K562 (cell line): ENCODE results near the gene MMP10. TPM values are rescaled to one million over a fixed set of nuclear protein-coding genes. Genes with fewer than 3 reads are reported as not detected.

Experiments used
- ATAC-seq: fragments of 200-7000 bp; cut with Tn5 transposase; 3 replicates; pipeline ENCODE4 v1.9.1; 2020; ENCODE audit warnings: moderate library complexity
- BruUV-seq: library from RNA; stranded (reverse); fragments of 400-500 nt; replicated peaks from 2 replicates; lab custom pipeline; 2021; lab: Mats Ljungman, UMichigan
- CTCF ChIA-PET: fragments of 300-600 bp; formaldehyde crosslinking; extraction: SDS; loops from one replicate; lab custom pipeline; 2021; ENCODE audit warnings: low intra/inter-chr PET ratio; lab: Yijun Ruan, JAX
- POLR2A ChIA-PET: fragments of 300-600, 350-650 bp; sonication (Branson Sonifier 250); formaldehyde crosslinking; extraction: SDS; loops from one replicate; lab custom pipeline; 2021; ENCODE audit warnings: antibody characterized with exemption, inconsistent platforms; lab: Yijun Ruan, JAX
- DNase-seq, 4 experiments: peaks; one replicate each; pipeline versions ENCODE4 v3.0.0 to v3.0.0-alpha.2; 2011 to 2018; ENCODE audit warnings: low spot score in 3 of 4, mixed read lengths in 3 of 4; ENCODE audit errors: extremely low read depth in 1 of 4
- FAIRE-seq: peaks from 2 replicates; lab custom pipeline; 2011; peaks lifted over from hg19 to GRCh38; lab: Jason Lieb, UNC
- H2AFZ ChIP-seq: 2 replicates; pipeline ENCODE4 v1.6.0; 2011; ENCODE audit warnings: low read depth, low read length, control low read depth, inconsistent platforms
- H3K27ac ChIP-seq: fragments of 200-600 bp; 3 replicates; pipeline ENCODE4 v1.8.0; 2011; ENCODE audit warnings: low read depth, mild to moderate bottlenecking, control low read depth, inconsistent platforms, low read length, moderate library complexity, mixed read lengths; ENCODE audit errors: extremely low read depth
- H3K27me3 ChIP-seq, 2 experiments: fragments of 300-600 bp in 1 of 2; 2 replicates in 1 of 2; 3 replicates in 1 of 2; pipeline versions ENCODE4 v1.6.0 to v1.8.0; 2011; ENCODE audit warnings: inconsistent platforms in 2 of 2, low read length in 2 of 2, mild to moderate bottlenecking in 1 of 2, mixed read lengths in 1 of 2, moderate library complexity in 1 of 2; ENCODE audit not compliant: control insufficient read depth in 2 of 2, insufficient read depth in 2 of 2
- H3K36me3 ChIP-seq: fragments of 300-600 bp; 3 replicates; pipeline ENCODE4 v1.8.0; 2011; ENCODE audit warnings: mild to moderate bottlenecking, low read length, inconsistent platforms; ENCODE audit not compliant: control insufficient read depth, insufficient read depth
- H3K4me1 ChIP-seq, 2 experiments: fragments of 200-600 bp in 1 of 2; replicated peaks in 1 of 2; 2 replicates in 1 of 2; 3 replicates in 1 of 2; pipeline versions ENCODE4 v1.5.1 to v1.8.0; 2011; ENCODE audit warnings: inconsistent platforms in 2 of 2, low read length in 2 of 2, mild to moderate bottlenecking in 1 of 2, mixed read lengths in 1 of 2, moderate library complexity in 1 of 2; ENCODE audit not compliant: control insufficient read depth in 2 of 2, insufficient read depth in 2 of 2
- H3K4me2 ChIP-seq: 2 replicates; pipeline ENCODE4 v1.6.1; 2011; ENCODE audit warnings: low read length, control low read depth, inconsistent platforms, mixed read lengths; ENCODE audit not compliant: insufficient read depth
- H3K4me3 ChIP-seq: fragments of 200-600 bp; sonication (generic), shearing (Covaris generic); 2 replicates; pipeline ENCODE4 v1.5.1; 2016; ENCODE audit warnings: control low read depth, inconsistent platforms
- H3K79me2 ChIP-seq: fragments of 200-600 bp; 3 replicates; pipeline ENCODE4 v1.8.0; 2011; ENCODE audit warnings: low read length, inconsistent platforms; ENCODE audit not compliant: control insufficient read depth, insufficient read depth
- H3K9ac ChIP-seq, 2 experiments: 2 replicates each; pipeline versions ENCODE4 v1.6.0 to v1.6.1; 2011; ENCODE audit warnings: low read depth in 2 of 2, low read length in 2 of 2, control low read depth in 1 of 2, inconsistent platforms in 1 of 2, mild to moderate bottlenecking in 1 of 2, mixed read lengths in 1 of 2; ENCODE audit not compliant: insufficient read depth in 1 of 2
- H3K9me1 ChIP-seq: one replicate; pipeline ENCODE4 v1.6.0; 2011; ENCODE audit warnings: inconsistent platforms, mild to moderate bottlenecking, low read length, moderate library complexity; ENCODE audit not compliant: control insufficient read depth, insufficient read depth
- H3K9me3 ChIP-seq: replicated peaks from 2 replicates; pipeline ENCODE4 v1.5.1; 2011; ENCODE audit warnings: low read depth, low read length, inconsistent platforms; ENCODE audit not compliant: control insufficient read depth, insufficient read depth
- H4K20me1 ChIP-seq: replicated peaks from 2 replicates; pipeline ENCODE4 v1.6.1; 2011; ENCODE audit warnings: low read length, inconsistent platforms, mixed read lengths; ENCODE audit not compliant: control insufficient read depth, insufficient read depth
- ATF7 ChIP-seq: fragments of 450-650 bp; IDR thresholded peaks from 2 replicates; pipeline ENCODE4 v1.7.1; 2014; ENCODE audit warnings: mild to moderate bottlenecking, moderate library complexity
- GABPB2 ChIP-seq: fragments of 250-450 bp; sonication (Bioruptor Pico); conservative IDR thresholded peaks from 2 replicates; pipeline ENCODE4 v1.5.1; 2021; ENCODE audit warnings: mild to moderate bottlenecking
- JUND ChIP-seq, 2 experiments: IDR thresholded peaks; 2 replicates in 1 of 2; 3 replicates in 1 of 2; pipeline ENCODE4 v1.6.1; 2011; ENCODE audit warnings: borderline replicate concordance in 2 of 2, low read depth in 2 of 2, low read length in 2 of 2, improper control_type of control experiment in 1 of 2, missing biosample characterization in 1 of 2, missing genetic modification characterization in 1 of 2, missing genetic modification reagents in 1 of 2
- WGBS: fragments of 100-300 bp; shearing (Covaris generic); methylation state at CpG from one replicate; pipeline ENCODE4 v1.1.6; 2016; ENCODE audit warnings: low coverage, mixed read lengths; ENCODE audit not compliant: insufficient coverage; ENCODE audit errors: missing lambda C conversion rate; 5-methylcytosine and 5-hydroxymethylcytosine counted together
- in situ Hi-C: fragments of 300-500 bp; cut with MboI; formaldehyde crosslinking; loops from 4 replicates; pipeline ENCODE4 v1.15.0; 2018; ENCODE audit warnings: inconsistent platforms, mixed read lengths
- intact Hi-C: fragments of 100-400 bp; cut with micrococcal nuclease; formaldehyde crosslinking; loops from 2 replicates; pipeline ENCODE4 v1.14.2; 2022
- polyA plus RNA-seq, 8 experiments: library from polyadenylated mRNA; depleted of rRNA in 4 of 8; stranded (reverse) in 5 of 8; unstranded in 3 of 8; fragments of >200 nt; fragmentation: Nextera tagmentation in 2 of 8; fragmentation: Illumina TruSeq in 1 of 8; extraction: Ambion mirVana in 2 of 8; extraction: Trizol in 1 of 8; gene quantifications; 2 replicates each; pipeline versions ENCODE4 v1.2.1 to v1.2.3, GENCODE V29; 2011 to 2014; ENCODE audit warnings: inconsistent platforms in 1 of 8, missing spikeins in 1 of 8
- total RNA-seq, 7 experiments: library from RNA; depleted of rRNA in 6 of 7; stranded (reverse); fragments of >200 nt in 6 of 7; fragmentation: Illumina TruSeq in 2 of 7; extraction: Trizol in 2 of 7; gene quantifications; 2 replicates each; pipeline versions ENCODE4 v1.2.1 to v1.2.3, GENCODE V29; 2011 to 2021; ENCODE audit warnings: low replicate concordance in 1 of 7
- TF ChIP-seq, protein P1 (sequence below): fragments of 450-650 bp; IDR thresholded peaks from 2 replicates; pipeline ENCODE4 v1.6.1; 2018; ENCODE audit not compliant: partially characterized antibody
- TF ChIP-seq, protein P2 (sequence below), 2 experiments: fragments of 450-650 bp in 1 of 2; sonication (generic) in 1 of 2; formaldehyde crosslinking in 1 of 2; IDR thresholded peaks in 1 of 2; conservative IDR thresholded peaks in 1 of 2; 2 replicates each; pipeline versions ENCODE4 v1.6.1 to v1.8.1; 2016 to 2023; ENCODE audit warnings: mild to moderate bottlenecking in 2 of 2, moderate library complexity in 2 of 2, inconsistent platforms in 1 of 2, missing genetic modification reagents in 1 of 2

The MMP10 gene
- total and polyA plus RNA-seq, 9 of the 15 experiments (the other 6 are each of a cell fraction or from before 2014, with no cell fraction given): not detected

DNA sequence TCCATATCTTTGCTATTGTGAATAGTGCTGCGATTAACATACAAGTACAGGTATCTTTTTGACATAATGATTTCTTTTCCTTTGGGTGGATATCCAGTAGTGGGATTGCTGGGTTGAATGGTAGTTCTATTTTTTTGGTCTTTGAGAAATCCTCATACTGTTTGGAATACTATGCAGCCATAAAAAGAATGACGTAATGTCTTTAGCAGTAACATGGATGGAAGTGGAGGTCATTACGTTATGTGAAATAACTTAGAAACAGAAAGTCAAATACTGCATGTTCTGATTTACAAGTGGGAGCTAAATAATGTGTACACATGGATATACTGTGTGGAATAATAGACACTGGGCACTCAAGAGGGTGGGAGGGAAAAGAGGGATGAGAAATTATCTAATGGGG is 4.0 kb upstream of the MMP10 start:
- H3K4me2 ChIP-seq: no peak overlapping the region
- in situ Hi-C loops (no loop called here), intact Hi-C loops (no loop called here)
- no peaks in the 10 kb centered on the region for H3K36me3 ChIP-seq
- H4K20me1 ChIP-seq: no peaks in the 10 kb centered on the region
- TF ChIP-seq, protein P1, sequence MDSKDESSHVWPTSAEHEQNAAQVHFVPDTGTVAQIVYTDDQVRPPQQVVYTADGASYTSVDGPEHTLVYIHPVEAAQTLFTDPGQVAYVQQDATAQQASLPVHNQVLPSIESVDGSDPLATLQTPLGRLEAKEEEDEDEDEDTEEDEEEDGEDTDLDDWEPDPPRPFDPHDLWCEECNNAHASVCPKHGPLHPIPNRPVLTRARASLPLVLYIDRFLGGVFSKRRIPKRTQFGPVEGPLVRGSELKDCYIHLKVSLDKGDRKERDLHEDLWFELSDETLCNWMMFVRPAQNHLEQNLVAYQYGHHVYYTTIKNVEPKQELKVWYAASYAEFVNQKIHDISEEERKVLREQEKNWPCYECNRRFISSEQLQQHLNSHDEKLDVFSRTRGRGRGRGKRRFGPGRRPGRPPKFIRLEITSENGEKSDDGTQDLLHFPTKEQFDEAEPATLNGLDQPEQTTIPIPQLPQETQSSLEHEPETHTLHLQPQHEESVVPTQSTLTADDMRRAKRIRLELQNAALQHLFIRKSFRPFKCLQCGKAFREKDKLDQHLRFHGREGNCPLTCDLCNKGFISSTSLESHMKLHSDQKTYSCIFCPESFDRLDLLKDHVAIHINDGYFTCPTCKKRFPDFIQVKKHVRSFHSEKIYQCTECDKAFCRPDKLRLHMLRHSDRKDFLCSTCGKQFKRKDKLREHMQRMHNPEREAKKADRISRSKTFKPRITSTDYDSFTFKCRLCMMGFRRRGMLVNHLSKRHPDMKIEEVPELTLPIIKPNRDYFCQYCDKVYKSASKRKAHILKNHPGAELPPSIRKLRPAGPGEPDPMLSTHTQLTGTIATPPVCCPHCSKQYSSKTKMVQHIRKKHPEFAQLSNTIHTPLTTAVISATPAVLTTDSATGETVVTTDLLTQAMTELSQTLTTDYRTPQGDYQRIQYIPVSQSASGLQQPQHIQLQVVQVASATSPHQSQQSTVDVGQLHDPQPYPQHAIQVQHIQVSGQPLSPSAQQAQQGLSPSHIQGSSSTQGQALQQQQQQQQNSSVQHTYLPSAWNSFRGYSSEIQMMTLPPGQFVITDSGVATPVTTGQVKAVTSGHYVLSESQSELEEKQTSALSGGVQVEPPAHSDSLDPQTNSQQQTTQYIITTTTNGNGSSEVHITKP: no peak
- TF ChIP-seq, protein P2, sequence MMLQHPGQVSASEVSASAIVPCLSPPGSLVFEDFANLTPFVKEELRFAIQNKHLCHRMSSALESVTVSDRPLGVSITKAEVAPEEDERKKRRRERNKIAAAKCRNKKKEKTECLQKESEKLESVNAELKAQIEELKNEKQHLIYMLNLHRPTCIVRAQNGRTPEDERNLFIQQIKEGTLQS (IDR thresholded peaks at IDR 0.05): peak; percentile 39
- TF ChIP-seq, protein P2 (CRISPR knock-in tag; conservative IDR thresholded peaks at IDR 0.05): no peak
- no peak for TF ChIP-seq JUND (IDR thresholded peaks at IDR 0.05; ENCODE audit: borderline replicate concordance, low read depth, low read length)
- peak; percentile 43; the same call in 1 of the 3 replicates for TF ChIP-seq JUND (tag; IDR thresholded peaks at IDR 0.05; ENCODE audit: borderline replicate concordance, low read depth, low read length)
- TF ChIP-seq GABPB2 (CRISPR knock-in tag): no peak
- TF ChIP-seq ATF7: peak; percentile 36; the same call in 1 of the 2 replicates
- H3K4me1 ChIP-seq: no peaks in the 10 kb centered on the region
- H3K79me2 ChIP-seq: no peaks in the 10 kb centered on the region
- H2AFZ ChIP-seq: no peak overlapping the region
- no TSS peak for BruUV-seq
- FAIRE-seq (no peak), ATAC-seq (no peak), DNase-seq (no peak)
- H3K27ac ChIP-seq: no peak overlapping the region
- no peaks in the 10 kb centered on the region for H3K9me1 ChIP-seq
- no peak overlapping the region for H3K4me3 ChIP-seq
- no peaks in the 10 kb centered on the region for H3K27me3 ChIP-seq
- no peak overlapping the region for H3K9ac ChIP-seq
- H3K9me3 ChIP-seq: no peaks in the 10 kb centered on the region
- ChIA-PET CTCF (no interaction called here), POLR2A (no interaction called here)
- 2% methylated on average over 3 of the region's 3 CpGs for WGBS
